Muscle of leg (tissue), 11 donors: ENCODE measurements around the gene CEBPE. TPM values are rescaled to one million over a fixed set of nuclear protein-coding genes. Genes with fewer than 3 reads are reported as not detected.
"Not testable (repeated sequence)": the region's sequence is repeated elsewhere in the genome, so short reads cannot be mapped to it uniquely, and the experiment has no call there.

Source experiments
- DNase-seq: peaks from one replicate; pipeline ENCODE4 v3.0.0; 2013
- H3K27ac ChIP-seq: one replicate; pipeline ENCODE4 v1.5.1; 2013; ENCODE audit warnings: mild to moderate bottlenecking, low read length, control low read depth
- H3K27me3 ChIP-seq: one replicate; pipeline ENCODE4 v1.6.1; 2013; ENCODE audit warnings: low read length; ENCODE audit not compliant: control insufficient read depth, insufficient read depth
- H3K36me3 ChIP-seq: one replicate; pipeline ENCODE4 v1.6.1; 2013; ENCODE audit warnings: low read length; ENCODE audit not compliant: control insufficient read depth, insufficient read depth
- H3K4me1 ChIP-seq: one replicate; pipeline ENCODE4 v1.6.1; 2013; ENCODE audit warnings: low read length; ENCODE audit not compliant: control insufficient read depth, insufficient read depth
- H3K4me3 ChIP-seq: one replicate; pipeline ENCODE4 v1.5.1; 2013; ENCODE audit warnings: low read length, control low read depth
- H3K9me3 ChIP-seq: replicated peaks from 2 replicates; pipeline ENCODE4 v1.6.1; 2013; ENCODE audit warnings: low read depth, low read length; ENCODE audit not compliant: control insufficient read depth
- WGBS: methylation state at CpG from one replicate; pipeline ENCODE4 v1.1.5; 2013; ENCODE audit warnings: missing lambda C conversion rate; ENCODE audit not compliant: insufficient coverage; 5-methylcytosine and 5-hydroxymethylcytosine counted together
- polyA plus RNA-seq, 8 donors: library from polyadenylated mRNA; unstranded; fragments of 120-200 nt; gene quantifications; one replicate each; pipeline versions ENCODE4 v1.2.1 to v1.2.3, GENCODE V29; 2013; ENCODE audit warnings: inconsistent platforms in 1 of 8, low replicate concordance in 1 of 8; ENCODE audit not compliant: insufficient read length in 8 of 8, insufficient read depth in 1 of 8
- total RNA-seq: library from RNA; stranded (reverse); fragments of 120-200 nt; gene quantifications from one replicate; pipeline ENCODE4 v1.2.4, GENCODE V29; 2013

The CEBPE gene
- total and polyA plus RNA-seq, 9 donors = 0.12 to 0.33 (median 0.16) TPM

- Histone ChIP-seq H3K27ac (no peak overlapping the region), H3K4me1 (peaks cover 15% of the 10 kb centered on the region), H3K9me3 (no peaks in the 10 kb centered on the region), H3K27me3 (peaks cover 17% of the 10 kb centered on the region), H3K4me3 (no peak overlapping the region), H3K36me3 (no peaks in the 10 kb centered on the region)
- no peak for DNase-seq
- WGBS = 27% methylated on average over 6 of the region's 12 CpGs
Observed at GRCh38 chr14:23112359-23113178, 6.5 kb downstream of the CEBPE start.

- no peak for DNase-seq
- H3K27me3 ChIP-seq = peaks cover 17% of the 10 kb centered on the region
- no peak overlapping the region for H3K4me3 ChIP-seq
- WGBS = 78% methylated on average over 3 of the region's 5 CpGs
- no peaks in the 10 kb centered on the region for H3K36me3 ChIP-seq
- peaks cover 15% of the 10 kb centered on the region for H3K4me1 ChIP-seq
- H3K9me3 ChIP-seq = no peaks in the 10 kb centered on the region
- no peak overlapping the region for H3K27ac ChIP-seq
Observed at GRCh38 chr14:23110579-23111365, 8.3 kb downstream of the CEBPE start.

GRCh38 chr14:23109769-23110168 is 9.3 kb downstream of the CEBPE start:
- DNase-seq = no peak
- Histone ChIP-seq H3K27ac (no peak overlapping the region), H3K4me1 (peaks cover 15% of the 10 kb centered on the region), H3K36me3 (no peaks in the 10 kb centered on the region), H3K27me3 (peaks cover 19% of the 10 kb centered on the region), H3K9me3 (no peaks in the 10 kb centered on the region), H3K4me3 (no peak overlapping the region)
- no CpG with 5 or more reads among the region's 1 CpG for WGBS

- H3K27ac ChIP-seq, H3K4me1 ChIP-seq, H3K36me3 ChIP-seq, DNase-seq, H3K9me3 ChIP-seq, H3K4me3 ChIP-seq: not testable (repeated sequence)
- 97% methylated on average over 3 of the region's 24 CpGs for WGBS
- peaks cover 22% of the 10 kb centered on the region for H3K27me3 ChIP-seq
Observed at GRCh38 chr14:23108169-23108568, 10.9 kb downstream of the CEBPE start.

- no CpG with 5 or more reads among the region's 5 CpGs for WGBS
- not testable (repeated sequence) for H3K27ac ChIP-seq, H3K36me3 ChIP-seq, H3K9me3 ChIP-seq, DNase-seq, H3K4me3 ChIP-seq, H3K4me1 ChIP-seq
- H3K27me3 ChIP-seq = peaks cover 19% of the 10 kb centered on the region
Observed at GRCh38 chr14:23107620-23108019, 11.4 kb downstream of the CEBPE start.

- Histone ChIP-seq H3K4me1 (peaks cover 4% of the 10 kb centered on the region), H3K27ac (no peak overlapping the region), H3K4me3 (no peak overlapping the region), H3K36me3 (no peaks in the 10 kb centered on the region), H3K9me3 (no peaks in the 10 kb centered on the region), H3K27me3 (peaks cover 19% of the 10 kb centered on the region)
- DNase-seq = no peak
Observed at GRCh38 chr14:23106747-23107045, 12.4 kb downstream of the CEBPE start.

- Histone ChIP-seq H3K4me1 (peaks cover 4% of the 10 kb centered on the region), H3K4me3 (no peak overlapping the region), H3K9me3 (no peaks in the 10 kb centered on the region), H3K27me3 (peaks cover 15% of the 10 kb centered on the region), H3K27ac (no peak overlapping the region), H3K36me3 (no peaks in the 10 kb centered on the region)
- DNase-seq = no peak
- no CpG with 5 or more reads among the region's 4 CpGs for WGBS
Observed at GRCh38 chr14:23105348-23105824, 13.7 kb downstream of the CEBPE start.

GRCh38 chr14:23104591-23105347 is 14.3 kb downstream of the CEBPE start, which contains the start of gene CIROP:
TSS of gene CIROP (minus strand) at chr14:23104989. CDS start at chr14:23104920, 69 bp downstream.
- no peak within 1 kb of the TSS for H3K4me3 ChIP-seq

GRCh38 chr14:23104070-23104590 is 14.9 kb downstream of the CEBPE start:
- peaks cover 10% of the 10 kb centered on the region for H3K27me3 ChIP-seq
- peaks cover 4% of the 10 kb centered on the region for H3K4me1 ChIP-seq
- H3K9me3 ChIP-seq = no peaks in the 10 kb centered on the region
- no peak overlapping the region for H3K4me3 ChIP-seq
- no peak overlapping the region for H3K27ac ChIP-seq
- WGBS = 94% methylated on average over 4 of the region's 6 CpGs
- peaks cover 2% of the 10 kb centered on the region for H3K36me3 ChIP-seq
- DNase-seq = no peak

More at GRCh38 chr14:23104591-23105347, 14.3 kb downstream of the CEBPE start, which contains the start of gene CIROP:
- peaks cover 4% of the 10 kb centered on the region for H3K4me1 ChIP-seq
- H3K27me3 ChIP-seq = peaks cover 12% of the 10 kb centered on the region
- no peaks in the 10 kb centered on the region for H3K9me3 ChIP-seq
- DNase-seq = no peak
- H3K36me3 ChIP-seq = no peaks in the 10 kb centered on the region
- H3K27ac ChIP-seq = no peak within 1 kb of the TSS
- 32% methylated on average over 4 of the region's 11 CpGs for WGBS
